Activated B cell treated with CpG ODN at 0.5 μM for 24 hours (primary cell): ENCODE data around the gene CRK. TPM values are rescaled to one million over a fixed set of nuclear protein-coding genes. Genes with fewer than 3 reads are reported as not detected.
"Not testable (repeated sequence)": the region's sequence is repeated elsewhere in the genome, so short reads cannot be mapped to it uniquely, and the experiment has no call there.

Experiments used
- ATAC-seq: fragments of 200-7000 bp; cut with Tn5 transposase; one replicate; pipeline ENCODE4 v1.10.0; 2021; ENCODE audit warnings: low read depth, mild to moderate bottlenecking, moderate library complexity
- CTCF ChIA-PET: fragments of 350-600 bp; sonication (Branson Sonifier 250); formaldehyde crosslinking; loops from one replicate; lab custom pipeline; 2021; ENCODE audit warnings: antibody characterized with exemption; lab: Charles Lee
- POLR2A ChIA-PET: fragments of 350-600 bp; sonication (Branson Sonifier 250); formaldehyde crosslinking; loops from one replicate; lab custom pipeline; 2021; ENCODE audit warnings: antibody characterized with exemption; lab: Charles Lee
- DNase-seq: peaks from one replicate; pipeline ENCODE4 v3.0.0; 2022
- H3K27ac Mint-ChIP-seq: one replicate; pipeline ENCODE4 v1.8.0; 2020; ENCODE audit warnings: mixed read lengths
- H3K27me3 Mint-ChIP-seq: one replicate; pipeline ENCODE4 v1.8.0; 2021; ENCODE audit warnings: mixed read lengths
- H3K36me3 Mint-ChIP-seq: one replicate; pipeline ENCODE4 v1.8.0; 2021; ENCODE audit warnings: low read depth, mixed read lengths
- H3K4me1 Mint-ChIP-seq: one replicate; pipeline ENCODE4 v1.8.0; 2021; ENCODE audit warnings: mixed read lengths
- H3K4me3 Mint-ChIP-seq: one replicate; pipeline ENCODE4 v1.8.0; 2020; ENCODE audit warnings: mild to moderate bottlenecking, mixed read lengths
- H3K9me3 Mint-ChIP-seq: one replicate; pipeline ENCODE4 v1.8.0; 2020; ENCODE audit warnings: mixed read lengths
- CTCF ChIP-seq: fragments of 200-600 bp; IDR thresholded peaks from one replicate; pipeline ENCODE4 v1.8.0; 2022; ENCODE audit warnings: antibody characterized with exemption, mild to moderate bottlenecking
- intact Hi-C: fragments of 100-400 bp; cut with micrococcal nuclease; formaldehyde crosslinking; loops from one replicate; pipeline ENCODE4 v1.15.1; 2024
- total RNA-seq: library from RNA; stranded (reverse); gene quantifications from 2 replicates; pipeline ENCODE4 v1.2.3, GENCODE V29; 2022

The CRK gene
- total RNA-seq, 1 donor from 2014 or later = 29.1 TPM

DNA sequence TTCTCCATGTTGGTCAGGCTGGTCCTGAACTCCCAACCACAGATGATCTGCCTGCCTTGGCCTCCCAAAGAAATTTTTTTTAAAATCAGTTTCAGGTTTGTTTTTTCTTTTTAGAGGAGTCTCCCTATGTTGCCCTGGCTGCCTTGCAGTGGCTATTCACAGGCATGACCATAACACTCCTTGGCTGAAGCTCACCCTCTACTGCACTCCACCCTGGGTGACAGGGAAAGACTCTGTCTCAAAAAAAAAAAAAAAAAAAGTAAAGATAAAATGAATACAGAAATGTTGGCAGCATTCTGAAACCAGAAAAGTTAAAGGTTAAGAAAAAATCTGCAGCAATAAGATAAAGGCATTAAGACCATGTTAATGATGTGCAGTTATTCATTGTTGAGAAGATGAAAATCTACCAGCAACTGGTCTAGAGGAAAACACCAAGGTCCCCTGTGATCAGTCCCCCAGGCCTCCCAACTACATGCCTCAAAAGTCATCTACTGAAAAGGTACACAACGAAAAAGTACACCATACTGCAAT lies 71.1 kb downstream of the CRK start:
- TF ChIP-seq CTCF = no peak
- ChIA-PET CTCF (no interaction called here), POLR2A (no interaction called here)
- ATAC-seq = no peak
- Mint-ChIP-seq H3K27me3 (no peaks in the 10 kb centered on the region), H3K27ac (no peak overlapping the region), H3K9me3 (no peaks in the 10 kb centered on the region), H3K36me3 (peaks cover 13% of the 10 kb centered on the region), H3K4me1 (peaks cover 66% of the 10 kb centered on the region), H3K4me3 (no peak overlapping the region)
- intact Hi-C loops = no loop called here
- no peak for DNase-seq

GRCh38 chr17:1379930-1380313 lies 76.1 kb downstream of the CRK start:
- Mint-ChIP-seq H3K36me3 (peaks cover 31% of the 10 kb centered on the region), H3K27ac (peak overlapping the region; percentile 71), H3K4me3 (peak overlapping the region; percentile 42), H3K4me1 (peaks cover 76% of the 10 kb centered on the region), H3K27me3 (no peaks in the 10 kb centered on the region), H3K9me3 (no peaks in the 10 kb centered on the region)
- ATAC-seq = peak; percentile 61
- ChIA-PET CTCF (interaction anchor here (1.0 to 5.0 kb wide), 2 partner anchors 14 to 18 kb away, joined by 3 to 31 read pairs; no protein-coding TSS in a partner anchor), POLR2A (interaction anchor here (0.7 to 1.3 kb wide), 5 partner anchors 15 to 368 kb away, joined by 3 to 5 read pairs (median 4); partner anchors contain the start of gene INPP5K)
- intact Hi-C loops = no loop called here
- no peak for DNase-seq
- no peak for TF ChIP-seq CTCF

DNA sequence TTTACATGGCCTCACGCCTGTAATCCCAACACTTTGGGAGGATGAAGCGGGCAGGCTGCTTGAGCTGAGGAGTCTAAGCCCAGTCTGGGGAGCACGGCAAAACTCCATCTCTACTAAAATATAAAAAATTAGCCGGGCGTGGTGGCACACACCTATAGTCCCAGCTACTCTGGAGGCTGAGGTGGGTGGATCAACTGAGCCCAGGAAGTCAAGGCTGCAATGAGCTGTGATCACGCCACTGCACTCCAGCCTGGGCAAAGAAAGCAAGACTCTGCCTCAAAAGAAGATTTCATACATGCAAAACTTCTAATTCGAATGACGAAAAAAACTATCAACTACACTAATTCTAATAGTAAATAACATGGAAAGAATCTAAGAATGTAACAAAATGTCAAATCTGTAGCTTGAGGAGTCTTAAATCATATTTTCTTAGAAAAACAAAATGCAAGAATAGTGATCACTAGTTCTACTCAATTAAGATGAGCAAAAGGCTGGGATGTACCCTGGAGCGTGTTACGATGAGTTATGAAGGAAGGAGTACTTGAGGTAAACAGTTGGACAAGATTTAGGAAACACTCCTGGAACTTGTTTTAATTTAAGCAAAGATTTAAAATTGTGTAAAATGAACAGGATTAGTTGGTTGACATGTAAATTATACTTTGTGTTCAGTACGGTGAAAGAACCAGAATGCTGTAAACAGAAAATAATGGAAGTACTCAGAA lies 76.7 kb downstream of the CRK start:
- DNase-seq = no peak
- POLR2A ChIA-PET = interaction anchor here (0.6 to 1.1 kb wide), 6 partner anchors 10 to 192 kb away, joined by 3 to 9 read pairs (median 4); partner anchors contain the start of genes INPP5K and YWHAE
- TF ChIP-seq CTCF = no peak
- Mint-ChIP-seq H3K4me1 (peaks cover 79% of the 10 kb centered on the region), H3K36me3 (peaks cover 29% of the 10 kb centered on the region), H3K27ac (peak overlapping the region; percentile 71), H3K27me3 (no peaks in the 10 kb centered on the region), H3K4me3 (peak overlapping the region; percentile 42), H3K9me3 (no peaks in the 10 kb centered on the region)
- CTCF ChIA-PET = interaction anchor here (1.0 to 5.0 kb wide), 2 partner anchors 14 to 20 kb away, joined by 3 to 31 read pairs; no protein-coding TSS in a partner anchor
- intact Hi-C loops = no loop called here
- no peak for ATAC-seq

DNA sequence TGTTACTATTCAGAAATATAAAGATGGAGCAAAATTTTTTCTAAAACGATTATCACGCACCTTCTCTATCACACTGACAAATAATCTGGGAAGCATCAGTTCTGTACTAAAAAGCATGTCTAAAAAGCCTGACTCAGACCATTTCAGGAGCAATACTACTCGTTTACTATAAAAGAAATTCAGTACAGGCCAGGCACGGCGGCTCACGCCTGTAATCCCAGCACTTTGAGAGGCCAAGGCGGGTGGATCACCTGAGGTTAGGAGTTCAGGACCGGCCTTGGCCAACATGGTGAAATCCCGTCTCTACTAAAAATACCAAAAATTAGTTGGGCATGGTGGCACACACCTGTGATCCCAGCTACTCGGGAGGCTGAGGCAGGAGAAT lies 77.6 kb downstream of the CRK start:
- CTCF ChIA-PET = interaction anchor here (1.0 to 5.0 kb wide), 2 partner anchors 13 to 21 kb away, joined by 3 to 31 read pairs; no protein-coding TSS in a partner anchor

DNA sequence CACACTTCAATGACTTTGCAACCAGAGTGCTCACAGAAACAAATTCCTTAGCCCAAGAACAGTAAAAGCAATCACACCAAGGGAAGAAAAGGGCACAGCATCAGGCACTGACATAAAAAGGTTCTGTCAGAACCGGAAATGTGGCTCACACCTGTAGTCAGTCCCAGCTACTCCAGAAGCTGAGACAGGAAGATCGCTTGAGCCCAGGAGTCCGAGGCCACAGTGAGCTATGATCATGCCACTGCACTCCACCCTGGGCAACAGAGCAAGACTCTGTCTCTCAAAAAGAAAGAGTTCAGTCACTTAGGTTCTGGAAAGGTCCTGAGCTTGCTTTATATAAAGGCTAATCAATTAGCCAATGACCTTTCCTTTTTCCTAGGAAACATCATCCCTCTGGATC lies 78.7 kb downstream of the CRK start:
- intact Hi-C loops = loop anchor here (2.0 kb wide), 1 partner anchor 15 kb away; no protein-coding TSS in a partner anchor
- ChIA-PET CTCF (interaction anchor here (0.7 to 5.0 kb wide), 3 partner anchors 12 to 156 kb away, joined by 3 to 31 read pairs (median 3); partner anchors contain the start of gene INPP5K), POLR2A (interaction anchor here (0.6 to 1.7 kb wide), 6 partner anchors 14 to 166 kb away, joined by 3 to 9 read pairs (median 4); partner anchors contain the start of gene YWHAE)
- no peak for ATAC-seq
- H3K9me3 Mint-ChIP-seq = no peaks in the 10 kb centered on the region
- H3K36me3 Mint-ChIP-seq = peaks cover 42% of the 10 kb centered on the region
- TF ChIP-seq CTCF = no peak
- peak overlapping the region; percentile 1 for H3K27ac Mint-ChIP-seq
- DNase-seq = no peak
- H3K4me3 Mint-ChIP-seq = no peak overlapping the region
- H3K27me3 Mint-ChIP-seq = no peaks in the 10 kb centered on the region
- peaks cover 93% of the 10 kb centered on the region for H3K4me1 Mint-ChIP-seq

More for the DNA sequence above, 77.6 kb downstream of the CRK start:
- intact Hi-C loops, H3K9me3 Mint-ChIP-seq, H3K4me3 Mint-ChIP-seq, ATAC-seq, H3K27me3 Mint-ChIP-seq, DNase-seq: not testable (repeated sequence)
- POLR2A ChIA-PET = interaction anchor here (0.7 kb wide), 1 partner anchor 13 kb away, joined by 3 read pairs; no protein-coding TSS in a partner anchor
- H3K36me3 Mint-ChIP-seq = peaks cover 34% of the 10 kb centered on the region
- peaks cover 84% of the 10 kb centered on the region for H3K4me1 Mint-ChIP-seq
- H3K27ac Mint-ChIP-seq = peak overlapping the region; percentile 20
